RWPE1 (cell line): ENCODE measurements around the gene ZMYND11.

Experiments used
- CTCF ChIA-PET: fragments of 350-600 bp; sonication (Branson Sonifier 250); formaldehyde crosslinking; extraction: SDS; loops from one replicate; lab custom pipeline; 2021; lab: Yijun Ruan, JAX
- POLR2A ChIA-PET: fragments of 400-600 bp; formaldehyde crosslinking; extraction: SDS; loops from one replicate; lab custom pipeline; 2020; ENCODE audit warnings: antibody characterized with exemption; ENCODE audit not compliant: low non-redundant PET; lab: Yijun Ruan, JAX
- DNase-seq: peaks from one replicate; pipeline ENCODE4 v3.0.0; 2012; ENCODE audit warnings: low spot score
- H3K27ac ChIP-seq: fragments of 450-650 bp; 2 replicates; pipeline ENCODE4 v1.5.1; 2017
- TF ChIP-seq, protein P1 (sequence below): fragments of 450-650 bp; conservative IDR thresholded peaks from 2 replicates; pipeline ENCODE4 v1.5.1; 2017; ENCODE audit warnings: low read depth, mild to moderate bottlenecking

Gene ZMYND11

GRCh38 chr10:136465-136762, 1.2 kb downstream of the ZMYND11 start:
- DNase-seq = no peak
- TF ChIP-seq, protein P1, sequence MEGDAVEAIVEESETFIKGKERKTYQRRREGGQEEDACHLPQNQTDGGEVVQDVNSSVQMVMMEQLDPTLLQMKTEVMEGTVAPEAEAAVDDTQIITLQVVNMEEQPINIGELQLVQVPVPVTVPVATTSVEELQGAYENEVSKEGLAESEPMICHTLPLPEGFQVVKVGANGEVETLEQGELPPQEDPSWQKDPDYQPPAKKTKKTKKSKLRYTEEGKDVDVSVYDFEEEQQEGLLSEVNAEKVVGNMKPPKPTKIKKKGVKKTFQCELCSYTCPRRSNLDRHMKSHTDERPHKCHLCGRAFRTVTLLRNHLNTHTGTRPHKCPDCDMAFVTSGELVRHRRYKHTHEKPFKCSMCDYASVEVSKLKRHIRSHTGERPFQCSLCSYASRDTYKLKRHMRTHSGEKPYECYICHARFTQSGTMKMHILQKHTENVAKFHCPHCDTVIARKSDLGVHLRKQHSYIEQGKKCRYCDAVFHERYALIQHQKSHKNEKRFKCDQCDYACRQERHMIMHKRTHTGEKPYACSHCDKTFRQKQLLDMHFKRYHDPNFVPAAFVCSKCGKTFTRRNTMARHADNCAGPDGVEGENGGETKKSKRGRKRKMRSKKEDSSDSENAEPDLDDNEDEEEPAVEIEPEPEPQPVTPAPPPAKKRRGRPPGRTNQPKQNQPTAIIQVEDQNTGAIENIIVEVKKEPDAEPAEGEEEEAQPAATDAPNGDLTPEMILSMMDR = no peak
- peak overlapping the region; percentile 88 for H3K27ac ChIP-seq
- ChIA-PET POLR2A (no interaction called here), CTCF (interaction anchor here (1.0 kb wide), 1 partner anchor 28 kb away, joined by 3 read pairs; no protein-coding TSS in a partner anchor)

- DNase-seq = peak; percentile 30
- no peak overlapping the region for H3K27ac ChIP-seq
- CTCF ChIA-PET = interaction anchor here (0.6 to 1.0 kb wide), 2 partner anchors 27 to 416 kb away, joined by 3 read pairs; no protein-coding TSS in a partner anchor
- POLR2A ChIA-PET = no interaction called here
- TF ChIP-seq, protein P1 = no peak
These were observed 1.8 kb downstream of the ZMYND11 start for GRCh38 chr10:137031-137430.

DNA sequence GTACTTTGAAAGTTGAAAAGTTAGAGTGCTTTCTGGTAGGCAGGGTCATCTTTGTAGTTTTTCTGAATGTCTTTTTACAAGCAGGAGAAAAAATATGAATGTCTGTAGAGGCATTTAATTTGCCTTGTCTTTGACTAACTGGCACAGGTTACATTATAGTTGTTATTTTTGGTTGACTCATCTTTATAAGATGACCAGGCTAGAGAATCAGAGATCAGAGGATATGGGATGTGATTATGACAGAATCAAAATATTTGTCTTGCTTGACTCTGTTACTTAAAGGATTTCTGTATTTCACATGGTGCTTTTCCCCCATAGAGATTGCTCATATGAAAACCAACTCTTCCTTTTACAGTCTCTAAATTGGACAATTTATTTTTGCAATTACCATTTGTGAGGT, 2.4 kb downstream of the ZMYND11 start:
- H3K27ac ChIP-seq = no peak overlapping the region
- ChIA-PET CTCF (interaction anchor here (0.6 kb wide), 1 partner anchor 415 kb away, joined by 3 read pairs; no protein-coding TSS in a partner anchor), POLR2A (no interaction called here)
- TF ChIP-seq, protein P1 = no peak
- peak; percentile 29 for DNase-seq

GRCh38 chr10:142371-142770, 7.1 kb downstream of the ZMYND11 start:
- POLR2A ChIA-PET = no interaction called here
- no peak overlapping the region for H3K27ac ChIP-seq
- CTCF ChIA-PET = no interaction called here
- DNase-seq = peak; percentile 29
- TF ChIP-seq, protein P1 = no peak

DNA sequence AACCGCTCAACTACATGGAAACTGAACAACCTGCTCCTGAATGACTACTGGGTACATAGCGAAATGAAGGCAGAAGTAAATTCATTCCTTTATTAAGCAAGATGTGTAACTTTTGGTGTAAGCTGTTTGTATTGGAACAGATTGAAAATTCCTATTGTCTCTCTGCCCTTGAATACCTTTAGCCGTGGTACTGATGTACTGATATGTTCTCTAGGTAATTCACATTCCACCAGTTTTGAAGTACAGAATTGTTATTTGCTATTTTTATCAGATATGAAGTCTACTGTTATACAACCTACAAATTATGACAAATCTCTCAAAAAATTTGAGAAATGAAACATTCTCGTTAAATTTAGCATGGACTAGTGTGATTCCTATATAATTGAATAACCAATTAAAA, 17.7 kb downstream of the ZMYND11 start:
- no peak overlapping the region for H3K27ac ChIP-seq
- POLR2A ChIA-PET = no interaction called here
- no peak for DNase-seq
- CTCF ChIA-PET = no interaction called here
- TF ChIP-seq, protein P1 = no peak

- CTCF ChIA-PET = no interaction called here
- POLR2A ChIA-PET = no interaction called here
- DNase-seq = no peak
- no peak overlapping the region for H3K27ac ChIP-seq
- TF ChIP-seq, protein P1 = no peak
These were observed 19.1 kb downstream of the ZMYND11 start for GRCh38 chr10:154348-154747.
